Right atrium auricular region (tissue), 2 donors: ENCODE data around the gene TMEM260. TPM values are rescaled to one million over a fixed set of nuclear protein-coding genes. Genes with fewer than 3 reads are reported as not detected.

Experiments used
- DNase-seq: peaks from one replicate; pipeline ENCODE4 v3.0.0-alpha.2; 2019; ENCODE audit warnings: low spot score
- H3K27ac ChIP-seq, 2 donors: fragments of 200-600 bp; sonication (generic); 1 replicate in 1 of 2; 2 replicates in 1 of 2; pipeline ENCODE4 v1.5.1; 2016 to 2019
- H3K27me3 ChIP-seq, 2 donors: fragments of 200-600 bp; sonication (generic); one replicate each; pipeline versions ENCODE4 v1.5.1 to v1.6.0; 2017 to 2019
- H3K36me3 ChIP-seq: fragments of 200-600 bp; sonication (generic); one replicate; pipeline ENCODE4 v1.5.1; 2016
- H3K4me1 ChIP-seq, 2 donors: fragments of 200-600 bp; sonication (generic); one replicate each; pipeline versions ENCODE4 v1.5.1 to v1.6.0; 2017 to 2019
- H3K4me3 ChIP-seq, 2 donors: fragments of 200-600 bp; sonication (generic); 1 replicate in 1 of 2; 2 replicates in 1 of 2; pipeline ENCODE4 v1.5.1; 2017 to 2019; ENCODE audit warnings: mild to moderate bottlenecking in 1 of 2, moderate library complexity in 1 of 2
- H3K9me3 ChIP-seq, 2 donors: fragments of 200-600 bp; sonication (generic); one replicate each; pipeline ENCODE4 v1.5.1; 2019
- CTCF ChIP-seq, 2 donors: fragments of 200-600 bp; sonication (generic); IDR thresholded peaks; one replicate each; pipeline ENCODE4 v1.5.1; 2019; ENCODE audit warnings: antibody characterized with exemption in 2 of 2
- total RNA-seq, 2 donors: library from RNA; depleted of rRNA; stranded (reverse); fragments of >200 nt; gene quantifications; one replicate each; pipeline ENCODE4 v1.1.0, GENCODE V29; 2016

Gene TMEM260
- total RNA-seq, 2 donors from 2014 or later, result 5.5 to 7.0 TPM

- Histone ChIP-seq H3K27me3 (no peaks in the 10 kb centered on the region), H3K4me3 (no peak overlapping the region), H3K36me3 (peaks cover 47% of the 10 kb centered on the region), H3K27ac (no peak overlapping the region), H3K4me1 (no peaks in the 10 kb centered on the region), H3K9me3 (peaks cover 0 to 16% of the 10 kb centered on the region in 2 donors)
- TF ChIP-seq CTCF (IDR thresholded peaks at IDR 0.05), result no peak
- DNase-seq, result no peak
Observed at GRCh38 chr14:56632195-56632594, 52.6 kb downstream of the TMEM260 start.

- no peak overlapping the region for H3K27ac ChIP-seq
- H3K36me3 ChIP-seq, result peaks cover 60% of the 10 kb centered on the region
- H3K4me1 ChIP-seq, result no peaks in the 10 kb centered on the region
- no peak for DNase-seq
- peaks cover 0 to 16% of the 10 kb centered on the region in 2 donors for H3K9me3 ChIP-seq
- TF ChIP-seq CTCF (IDR thresholded peaks at IDR 0.05), result no peak
- no peaks in the 10 kb centered on the region for H3K27me3 ChIP-seq
- H3K4me3 ChIP-seq, result no peak overlapping the region
Observed at GRCh38 chr14:56633544-56633943, 53.9 kb downstream of the TMEM260 start.

GRCh38 chr14:56635041-56635440 lies 55.4 kb downstream of the TMEM260 start:
- peaks cover 75% of the 10 kb centered on the region for H3K36me3 ChIP-seq
- no peak overlapping the region for H3K4me3 ChIP-seq
- no peak overlapping the region for H3K27ac ChIP-seq
- H3K4me1 ChIP-seq, result no peaks in the 10 kb centered on the region
- no peak for DNase-seq
- H3K27me3 ChIP-seq, result no peaks in the 10 kb centered on the region
- no peak for TF ChIP-seq CTCF (IDR thresholded peaks at IDR 0.05)
- peaks cover 0 to 8% of the 10 kb centered on the region in 2 donors for H3K9me3 ChIP-seq

GRCh38 chr14:56647493-56647892 lies 67.9 kb downstream of the TMEM260 start:
- no peak overlapping the region for H3K4me3 ChIP-seq
- H3K4me1 ChIP-seq, result no peaks in the 10 kb centered on the region
- no peak for TF ChIP-seq CTCF (IDR thresholded peaks at IDR 0.05)
- no peak for DNase-seq
- no peaks in the 10 kb centered on the region for H3K9me3 ChIP-seq
- H3K36me3 ChIP-seq, result no peaks in the 10 kb centered on the region
- H3K27ac ChIP-seq, result no peak overlapping the region
- H3K27me3 ChIP-seq, result no peaks in the 10 kb centered on the region

GRCh38 chr14:56648508-56649301 lies 69.1 kb downstream of the TMEM260 start:
- DNase-seq, result no peak
- Histone ChIP-seq H3K9me3 (no peaks in the 10 kb centered on the region), H3K36me3 (no peaks in the 10 kb centered on the region), H3K4me3 (no peak overlapping the region), H3K4me1 (no peaks in the 10 kb centered on the region), H3K27ac (no peak overlapping the region), H3K27me3 (no peaks in the 10 kb centered on the region)
- TF ChIP-seq CTCF (IDR thresholded peaks at IDR 0.05), result no peak

GRCh38 chr14:56649382-56649781 lies 69.8 kb downstream of the TMEM260 start:
- Histone ChIP-seq H3K27me3 (no peaks in the 10 kb centered on the region), H3K36me3 (no peaks in the 10 kb centered on the region), H3K4me3 (no peak overlapping the region), H3K27ac (no peak overlapping the region), H3K4me1 (no peaks in the 10 kb centered on the region), H3K9me3 (no peaks in the 10 kb centered on the region)
- no peak for TF ChIP-seq CTCF (IDR thresholded peaks at IDR 0.05)
- no peak for DNase-seq
